ENCODE measurements around the gene IRX4.

DNA sequence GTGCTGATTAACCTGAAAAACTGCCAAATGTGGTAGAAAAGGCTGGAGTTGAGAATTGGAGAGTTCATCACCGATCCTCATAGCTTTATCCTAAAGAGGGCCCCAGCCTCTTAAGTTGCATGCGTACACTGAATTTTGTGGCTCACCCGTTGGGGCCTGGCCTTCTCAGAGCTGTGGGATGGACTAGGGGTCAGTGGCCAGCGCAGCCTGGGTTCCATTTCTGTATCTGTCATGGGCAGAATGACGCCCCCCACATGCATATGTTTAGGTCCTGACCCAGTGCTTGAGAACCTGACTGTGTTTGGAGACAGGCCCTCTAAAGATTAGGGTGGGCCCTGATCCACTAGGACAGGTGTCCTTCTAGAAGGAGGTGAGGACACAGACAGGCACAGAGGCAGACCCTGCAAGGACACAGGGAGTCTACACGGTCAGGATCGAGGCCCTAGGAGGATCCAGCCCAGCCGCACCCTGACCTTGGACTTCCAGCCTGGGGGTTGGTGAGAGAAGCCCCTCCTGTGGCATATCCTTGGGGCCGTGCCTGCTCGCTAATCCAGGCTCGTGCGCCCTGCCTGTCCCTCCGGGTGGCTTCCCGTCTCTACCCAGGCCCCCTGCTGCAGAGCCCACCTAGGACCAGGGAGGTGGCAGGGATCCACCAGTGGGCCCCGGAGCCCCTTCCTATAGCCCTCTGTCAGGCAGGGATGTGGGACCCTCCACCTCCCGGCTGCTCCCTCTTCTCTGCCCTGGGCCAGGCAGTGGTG lies 49.3 kb downstream of the IRX4 start:
- TF ChIP-seq, protein P1, sequence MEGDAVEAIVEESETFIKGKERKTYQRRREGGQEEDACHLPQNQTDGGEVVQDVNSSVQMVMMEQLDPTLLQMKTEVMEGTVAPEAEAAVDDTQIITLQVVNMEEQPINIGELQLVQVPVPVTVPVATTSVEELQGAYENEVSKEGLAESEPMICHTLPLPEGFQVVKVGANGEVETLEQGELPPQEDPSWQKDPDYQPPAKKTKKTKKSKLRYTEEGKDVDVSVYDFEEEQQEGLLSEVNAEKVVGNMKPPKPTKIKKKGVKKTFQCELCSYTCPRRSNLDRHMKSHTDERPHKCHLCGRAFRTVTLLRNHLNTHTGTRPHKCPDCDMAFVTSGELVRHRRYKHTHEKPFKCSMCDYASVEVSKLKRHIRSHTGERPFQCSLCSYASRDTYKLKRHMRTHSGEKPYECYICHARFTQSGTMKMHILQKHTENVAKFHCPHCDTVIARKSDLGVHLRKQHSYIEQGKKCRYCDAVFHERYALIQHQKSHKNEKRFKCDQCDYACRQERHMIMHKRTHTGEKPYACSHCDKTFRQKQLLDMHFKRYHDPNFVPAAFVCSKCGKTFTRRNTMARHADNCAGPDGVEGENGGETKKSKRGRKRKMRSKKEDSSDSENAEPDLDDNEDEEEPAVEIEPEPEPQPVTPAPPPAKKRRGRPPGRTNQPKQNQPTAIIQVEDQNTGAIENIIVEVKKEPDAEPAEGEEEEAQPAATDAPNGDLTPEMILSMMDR (IDR thresholded peaks at IDR 0.05), result no peak
- no peak for TF ChIP-seq POLR2A (IDR thresholded peaks at IDR 0.05)
